ENCODE data around the gene COMMD2.
A peak's percentile ranks its signal among the peaks of the same experiment; 100 is the strongest.

The COMMD2 gene

DNA sequence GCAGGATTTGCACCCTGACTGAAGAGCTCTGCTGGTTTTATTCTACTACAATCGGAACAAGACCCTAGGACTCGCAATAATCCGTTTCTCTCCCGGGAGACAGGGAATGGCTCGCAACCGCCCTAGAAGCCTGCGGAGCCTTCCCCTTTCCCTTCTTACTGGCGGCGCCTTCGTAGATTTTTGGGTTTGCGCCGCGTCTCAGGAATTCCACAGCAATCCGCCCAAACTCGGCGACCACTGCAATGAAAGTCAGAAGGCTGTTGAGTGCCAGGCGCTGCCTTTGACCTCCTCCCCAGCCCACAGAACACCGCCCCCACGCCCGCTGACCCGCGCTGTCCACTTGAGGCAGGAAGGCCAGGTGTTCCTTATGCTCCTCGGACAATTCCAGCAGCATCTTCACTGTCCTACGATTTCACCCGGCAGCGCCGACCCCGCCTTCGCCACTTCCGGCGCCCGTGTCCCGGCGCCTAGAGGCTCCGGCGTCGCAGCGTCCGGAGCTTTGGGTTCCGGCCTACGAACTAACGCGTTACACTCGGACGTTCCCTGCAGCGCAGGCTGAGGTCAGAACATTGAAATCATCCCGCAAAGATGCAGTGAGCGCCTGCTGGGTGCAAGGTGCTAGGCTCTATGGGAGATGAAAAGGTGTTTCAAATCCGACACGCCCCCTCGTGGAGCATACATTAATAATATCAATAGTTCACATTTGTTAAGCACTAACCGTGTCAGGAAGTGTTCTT is at the start of gene COMMD2:
TSS of gene COMMD2 (minus strand) at position 439 of the 737 bp plus-strand sequence. CDS start at position 394, 45 bp downstream.
- peak; percentile 82 for DNase-seq (ENCODE audit: low spot score)

DNA sequence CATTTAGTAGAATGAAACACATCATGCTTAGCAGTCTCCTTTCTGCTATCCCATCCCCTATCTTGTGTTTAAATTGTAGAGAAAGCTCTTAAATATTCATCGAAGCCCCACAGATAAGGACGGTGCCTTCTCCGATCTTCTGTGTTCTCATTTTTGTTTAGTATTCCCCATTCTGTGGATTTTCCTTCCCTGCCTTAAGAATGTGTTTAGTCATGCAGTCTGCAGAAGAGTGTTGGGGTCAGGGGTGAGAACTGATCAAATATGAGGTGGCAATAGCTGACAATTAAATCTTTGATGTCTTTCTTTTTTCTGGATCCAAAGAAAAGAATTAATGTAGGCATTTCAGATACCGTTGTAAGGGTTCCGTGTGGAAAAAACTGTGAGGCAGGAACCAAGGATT is 49.4 kb upstream of the COMMD2 start:
- DNase-seq (ENCODE audit: low spot score) = no peak

GRCh38 chr3:149801195-149801594 is 48.9 kb upstream of the COMMD2 start:
- no peak for DNase-seq (ENCODE audit: low spot score)

DNA sequence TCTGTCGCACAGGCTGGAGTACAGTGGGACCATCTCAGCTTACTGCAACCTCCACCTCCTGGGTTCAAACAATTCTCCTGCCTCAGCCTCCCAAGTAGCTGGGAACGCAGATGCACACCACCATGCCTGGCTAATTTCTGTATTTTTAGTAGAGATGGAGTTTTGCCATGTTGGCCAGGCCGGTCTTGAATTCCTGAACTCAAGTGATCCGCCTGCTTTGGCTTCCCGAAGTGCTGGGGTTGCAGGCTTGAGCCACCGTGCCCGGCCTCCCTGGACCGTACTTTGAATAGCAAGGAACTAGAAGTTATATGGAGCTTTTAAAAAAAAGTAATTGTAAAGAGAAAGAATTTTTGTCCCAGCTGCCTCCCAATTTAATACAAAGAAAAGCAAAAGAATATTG is 48.4 kb upstream of the COMMD2 start:
- no peak for DNase-seq (ENCODE audit: low spot score)

GRCh38 chr3:149796026-149796425 is 43.7 kb upstream of the COMMD2 start:
- DNase-seq (ENCODE audit: low spot score) = no peak

GRCh38 chr3:149792452-149793270 is 40.4 kb upstream of the COMMD2 start, which contains the start of gene ANKUB1:
Gene ANKUB1 (minus strand): TSS chr3:149792554. CDS start chr3:149792366, 188 bp downstream.
- DNase-seq (ENCODE audit: low spot score) = peak; percentile 19

- DNase-seq (ENCODE audit: low spot score) = no peak
Measured at GRCh38 chr3:149790698-149791097, 38.4 kb upstream of the COMMD2 start.

- DNase-seq (ENCODE audit: low spot score) = no peak
Measured at GRCh38 chr3:149790268-149790667, 38.0 kb upstream of the COMMD2 start.

DNA sequence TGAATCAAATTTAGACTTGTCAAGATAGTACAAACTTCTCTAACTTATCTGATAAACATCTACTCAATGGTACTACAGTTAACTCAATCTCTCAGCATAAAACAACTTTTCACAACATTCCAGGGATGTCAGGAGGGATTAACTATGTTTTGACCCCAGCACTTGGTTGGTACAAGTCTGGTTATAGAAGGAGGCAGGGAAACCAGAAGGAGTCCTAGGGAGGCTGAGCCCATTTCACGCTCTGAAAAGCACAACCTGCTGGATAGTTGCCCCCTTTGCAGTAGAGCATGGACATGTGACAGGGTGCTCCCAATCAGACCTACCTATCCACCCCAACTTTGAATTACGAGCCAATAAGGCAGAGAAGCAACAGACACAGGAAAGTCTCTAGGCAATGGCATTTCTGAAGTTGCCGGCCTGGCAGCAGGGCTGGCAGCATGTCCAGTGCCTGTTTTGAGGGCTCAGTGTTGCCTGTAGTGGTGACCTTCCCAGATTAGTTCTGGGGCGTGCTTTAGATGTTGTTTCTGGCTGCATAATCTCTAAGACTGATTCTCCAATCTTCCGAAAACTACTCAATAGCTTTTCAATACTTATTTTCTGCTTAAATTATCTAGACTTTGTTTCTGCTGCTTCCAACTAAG is 31.9 kb upstream of the COMMD2 start:
- DNase-seq (ENCODE audit: low spot score) = no peak

GRCh38 chr3:149783576-149783975 is 31.3 kb upstream of the COMMD2 start:
- no peak for DNase-seq (ENCODE audit: low spot score)

GRCh38 chr3:149781741-149782140 is 29.5 kb upstream of the COMMD2 start:
- no peak for DNase-seq (ENCODE audit: low spot score)

GRCh38 chr3:149781211-149781610 is 28.9 kb upstream of the COMMD2 start:
- DNase-seq (ENCODE audit: low spot score) = no peak

DNA sequence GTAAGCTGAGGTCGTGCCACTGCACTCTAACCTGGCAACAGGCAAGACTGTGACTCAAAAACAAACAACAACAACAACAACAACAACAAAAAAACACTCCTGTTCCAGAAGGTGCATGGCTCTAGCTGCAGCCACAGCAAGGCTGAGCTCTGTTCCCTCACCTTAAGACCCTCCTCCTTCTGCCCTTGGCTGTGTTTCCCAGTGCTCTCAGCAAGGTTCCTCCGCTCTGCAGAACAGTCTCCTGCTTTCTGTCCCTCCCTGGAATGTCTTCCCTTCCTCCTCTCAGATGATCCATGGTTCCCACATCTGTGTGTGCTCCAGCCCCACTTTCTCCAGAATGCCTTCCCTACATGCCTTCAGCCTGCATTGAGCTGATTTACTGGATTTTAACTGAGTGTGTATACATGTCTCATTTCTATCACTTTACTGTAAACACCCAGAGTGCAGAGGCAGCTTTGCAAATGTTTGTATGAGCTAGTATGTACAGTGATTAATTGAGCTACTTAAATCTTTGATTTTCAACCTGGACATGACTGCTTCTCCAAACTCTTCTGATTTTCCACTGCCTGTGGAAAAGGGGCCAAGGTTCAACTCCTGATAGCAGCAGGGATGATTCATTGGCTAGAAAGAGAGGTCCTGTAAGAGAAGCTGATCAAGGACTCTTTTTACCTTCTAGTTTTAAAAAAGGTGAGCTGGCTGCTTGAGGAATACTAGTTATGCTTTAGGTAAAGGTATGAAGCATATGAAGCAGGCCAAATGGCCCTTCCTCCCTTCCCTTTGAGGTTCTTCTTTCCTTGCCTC is 25.3 kb upstream of the COMMD2 start:
- no peak for DNase-seq (ENCODE audit: low spot score)

- no peak for DNase-seq (ENCODE audit: low spot score)
Measured at GRCh38 chr3:149776170-149776569, 23.9 kb upstream of the COMMD2 start.

GRCh38 chr3:149772861-149773260 is 20.6 kb upstream of the COMMD2 start:
- DNase-seq (ENCODE audit: low spot score) = no peak

GRCh38 chr3:149771652-149772271 is 19.5 kb upstream of the COMMD2 start:
- peak; percentile 46 for DNase-seq (ENCODE audit: low spot score)

DNA sequence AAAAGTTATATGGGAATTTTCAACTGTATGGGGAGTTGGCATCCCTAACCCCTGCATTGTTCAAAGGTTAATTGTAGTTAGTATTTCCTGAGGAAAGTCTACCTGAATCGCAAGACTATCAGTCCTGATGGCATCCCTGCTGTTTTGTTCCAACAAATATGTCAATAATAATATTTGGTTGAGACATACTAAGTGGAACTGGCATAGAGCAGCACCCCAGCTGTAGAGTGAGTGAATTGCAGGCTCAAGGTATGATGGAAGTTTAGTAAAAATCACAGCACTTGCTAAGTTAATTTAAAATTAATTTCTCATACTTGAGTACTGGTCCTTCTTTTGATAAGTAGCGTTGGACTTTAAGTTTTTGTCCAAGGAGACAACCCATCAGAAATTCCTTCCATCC is 18.0 kb upstream of the COMMD2 start:
- no peak for DNase-seq (ENCODE audit: low spot score)

DNA sequence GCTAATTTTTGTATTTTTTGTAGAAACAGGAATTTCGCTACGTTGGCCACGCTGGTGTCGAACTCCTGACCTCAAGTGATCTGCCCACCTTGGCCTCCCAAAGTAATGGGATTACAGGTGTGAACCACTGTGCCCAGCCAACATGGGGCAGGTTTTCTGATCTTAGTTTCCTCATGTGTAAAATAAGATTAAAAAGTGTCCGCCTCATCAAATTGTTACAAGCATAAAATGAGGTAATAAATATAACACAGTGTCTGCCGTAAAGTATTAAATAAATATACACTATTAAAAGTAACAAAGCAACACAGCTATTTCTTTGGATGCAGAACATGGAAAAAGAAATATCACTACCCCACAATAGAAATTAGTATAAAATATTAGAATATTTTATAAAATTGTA is 16.4 kb upstream of the COMMD2 start:
- no peak for DNase-seq (ENCODE audit: low spot score)

GRCh38 chr3:149767720-149768119 is 15.4 kb upstream of the COMMD2 start:
- DNase-seq (ENCODE audit: low spot score) = peak; percentile 95

GRCh38 chr3:149765762-149766334 is 13.6 kb upstream of the COMMD2 start:
- DNase-seq (ENCODE audit: low spot score) = peak; percentile 81

GRCh38 chr3:149764302-149764701 is 12.0 kb upstream of the COMMD2 start:
- no peak for DNase-seq (ENCODE audit: low spot score)

Measured in Ammon's horn (tissue), 1 donor.